Neural cell (in vitro differentiated cells): ENCODE results near the gene P2RY11. TPM values are rescaled to one million over a fixed set of nuclear protein-coding genes. Genes with fewer than 3 reads are reported as not detected.

Experiments
- H2AFZ ChIP-seq: fragments of 200-600, 300-800 bp; sonication (generic), shearing (Covaris generic); 2 replicates; pipeline ENCODE4 v1.6.0; 2014; ENCODE audit warnings: low read depth, mild to moderate bottlenecking, antibody characterized with exemption, low read length, moderate library complexity
- H3F3A ChIP-seq: fragments of 200-600 bp; shearing (Covaris generic); 2 replicates; pipeline ENCODE4 v1.6.1; 2016; ENCODE audit warnings: mild to moderate bottlenecking, moderate library complexity, mixed read lengths, antibody characterized with exemption, low read length; ENCODE audit not compliant: insufficient read depth, poor library complexity, severe bottlenecking
- H3K27ac ChIP-seq: fragments of 200-600, 300-800 bp; sonication (generic), shearing (Covaris generic); 2 replicates; pipeline ENCODE4 v1.5.1; 2014; ENCODE audit warnings: mild to moderate bottlenecking, low read length, moderate library complexity
- H3K27me3 ChIP-seq: fragments of 300-800, 200-600 bp; sonication (generic), shearing (Covaris generic); 2 replicates; pipeline ENCODE4 v1.6.0; 2014; ENCODE audit warnings: mild to moderate bottlenecking, low read depth, low read length, moderate library complexity; ENCODE audit not compliant: insufficient read depth
- H3K36me3 ChIP-seq: fragments of 300-800, 200-600 bp; sonication (generic), shearing (Covaris generic); 2 replicates; pipeline ENCODE4 v1.5.1; 2014; ENCODE audit warnings: mild to moderate bottlenecking, antibody characterized with exemption, low read length, moderate library complexity; ENCODE audit not compliant: insufficient read depth
- H3K4me2 ChIP-seq: fragments of 300-800, 200-600 bp; sonication (generic), shearing (Covaris generic); 2 replicates; pipeline ENCODE4 v1.6.0; 2014; ENCODE audit warnings: mild to moderate bottlenecking, low read length
- H3K4me3 ChIP-seq: fragments of 300-800, 200-600 bp; sonication (generic), shearing (Covaris generic); 2 replicates; pipeline ENCODE4 v1.5.1; 2014; ENCODE audit warnings: mild to moderate bottlenecking, low read length, moderate library complexity
- H3K79me2 ChIP-seq: fragments of 200-600 bp; shearing (Covaris generic); replicated peaks from 2 replicates; pipeline ENCODE4 v1.6.0; 2014; ENCODE audit warnings: mild to moderate bottlenecking, low read length, moderate library complexity; ENCODE audit not compliant: insufficient read depth
- H3K9ac ChIP-seq: fragments of 300-800, 200-600 bp; sonication (generic), shearing (Covaris generic); 2 replicates; pipeline ENCODE4 v1.6.1; 2016; ENCODE audit warnings: mild to moderate bottlenecking, low read length, mixed read lengths
- H3K9me2 ChIP-seq: fragments of 200-600 bp; shearing (Covaris generic); 2 replicates; pipeline ENCODE4 v1.6.1; 2016; ENCODE audit warnings: mild to moderate bottlenecking, low read length, mixed read lengths; ENCODE audit not compliant: insufficient read depth
- H3K9me3 ChIP-seq: fragments of 200-600, 300-800 bp; sonication (generic), shearing (Covaris generic); 2 replicates; pipeline ENCODE4 v1.6.1; 2016; ENCODE audit warnings: mild to moderate bottlenecking, mixed run types, low read length, moderate library complexity, mixed read lengths
- H4K20me1 ChIP-seq: fragments of 200-600 bp; shearing (Covaris generic); 2 replicates; pipeline ENCODE4 v1.6.1; 2016; ENCODE audit warnings: mild to moderate bottlenecking, mixed run types; ENCODE audit not compliant: insufficient read depth
- CTCF ChIP-seq: fragments of 450-650 bp; IDR thresholded peaks from 2 replicates; pipeline ENCODE4 v1.5.1; 2014; ENCODE audit warnings: antibody characterized with exemption, mild to moderate bottlenecking, moderate library complexity; ENCODE audit not compliant: poor library complexity, severe bottlenecking
- EP300 ChIP-seq: fragments of 450-650 bp; conservative IDR thresholded peaks from 2 replicates; pipeline ENCODE4 v1.6.1; 2014; ENCODE audit warnings: antibody characterized with exemption, mild to moderate bottlenecking, moderate library complexity; ENCODE audit not compliant: poor library complexity, severe bottlenecking
- EZH2 ChIP-seq: fragments of 200-600, 300-800 bp; shearing (Covaris generic), sonication (generic); IDR thresholded peaks from 2 replicates; pipeline ENCODE4 v1.6.1; 2014; ENCODE audit warnings: antibody characterized with exemption, low read length, borderline replicate concordance, mild to moderate bottlenecking; ENCODE audit not compliant: insufficient read depth, poor library complexity, severe bottlenecking
- MXI1 ChIP-seq: fragments of 450-650 bp; conservative IDR thresholded peaks from 2 replicates; pipeline ENCODE4 v1.6.1; 2014; ENCODE audit warnings: antibody characterized with exemption, mild to moderate bottlenecking; ENCODE audit not compliant: poor library complexity, severe bottlenecking
- POLR2AphosphoS5 ChIP-seq: IDR thresholded peaks from 2 replicates; pipeline ENCODE4 v1.6.1; 2012
- RAD21 ChIP-seq: fragments of 450-650 bp; conservative IDR thresholded peaks from 2 replicates; pipeline ENCODE4 v1.6.1; 2014; ENCODE audit warnings: antibody characterized with exemption, mild to moderate bottlenecking, moderate library complexity
- REST ChIP-seq: IDR thresholded peaks from 2 replicates; pipeline ENCODE4 v1.6.1; 2012; ENCODE audit warnings: borderline replicate concordance
- SMC3 ChIP-seq: fragments of 450-650 bp; conservative IDR thresholded peaks from 2 replicates; pipeline ENCODE4 v1.6.1; 2014; ENCODE audit warnings: antibody characterized with exemption, mild to moderate bottlenecking, moderate library complexity; ENCODE audit not compliant: poor library complexity
- TAF1 ChIP-seq: IDR thresholded peaks from 2 replicates; pipeline ENCODE4 v1.6.1; 2012; ENCODE audit warnings: low read depth
- polyA plus RNA-seq: library from polyadenylated mRNA; depleted of rRNA; stranded (reverse); fragments of >200 nt; gene quantifications from 2 replicates; pipeline ENCODE4 v1.2.3, GENCODE V29; 2014

The P2RY11 gene
- polyA plus RNA-seq, 1 donor from 2014 or later: 5.4 TPM

- H2AFZ ChIP-seq: no peak overlapping the region
- no peaks in the 10 kb centered on the region for H3F3A ChIP-seq
- no peak overlapping the region for H3K27ac ChIP-seq
- H3K79me2 ChIP-seq: no peaks in the 10 kb centered on the region
- no peak overlapping the region for H3K4me3 ChIP-seq
- no peak overlapping the region for H3K4me2 ChIP-seq
- no peaks in the 10 kb centered on the region for H3K9me2 ChIP-seq
- TF ChIP-seq SMC3: peak; percentile 50
- peak; percentile 50 for TF ChIP-seq CTCF
- TF ChIP-seq RAD21: peak; percentile 23
- TF ChIP-seq EP300: no peak
- no peak for TF ChIP-seq EZH2
- no peak for TF ChIP-seq REST
- TF ChIP-seq TAF1: no peak
- no peak for TF ChIP-seq MXI1
- peaks cover 8% of the 10 kb centered on the region for H3K36me3 ChIP-seq
- H4K20me1 ChIP-seq: no peaks in the 10 kb centered on the region
- no peaks in the 10 kb centered on the region for H3K9me3 ChIP-seq
- no peaks in the 10 kb centered on the region for H3K27me3 ChIP-seq
- no peak overlapping the region for H3K9ac ChIP-seq
Measured at GRCh38 chr19:10112895-10113591, 1.6 kb downstream of the P2RY11 start.

GRCh38 chr19:10113592-10113963 lies 2.1 kb downstream of the P2RY11 start:
- no peak overlapping the region for H2AFZ ChIP-seq
- no peak overlapping the region for H3K27ac ChIP-seq
- no peak overlapping the region for H3K4me3 ChIP-seq
- peaks cover 8% of the 10 kb centered on the region for H3K36me3 ChIP-seq
- H3K27me3 ChIP-seq: no peaks in the 10 kb centered on the region
- H3K79me2 ChIP-seq: no peaks in the 10 kb centered on the region
- H3K4me2 ChIP-seq: no peak overlapping the region
- no peak overlapping the region for H3K9ac ChIP-seq
- H3F3A ChIP-seq: no peaks in the 10 kb centered on the region
- no peaks in the 10 kb centered on the region for H3K9me3 ChIP-seq
- H4K20me1 ChIP-seq: no peaks in the 10 kb centered on the region
- no peak for TF ChIP-seq CTCF
- TF ChIP-seq POLR2AphosphoS5: peak; percentile 6
- H3K9me2 ChIP-seq: no peaks in the 10 kb centered on the region
